Measurements from ENCODE around the gene MAP2K3.
"Not testable (repeated sequence)": the region's sequence is repeated elsewhere in the genome, so short reads cannot be mapped to it uniquely, and the experiment has no call there.

The MAP2K3 gene

GRCh38 chr17:21339011-21339410, 54.5 kb downstream of the MAP2K3 start:
- no peak for DNase-seq

- DNase-seq, result not testable (repeated sequence)
These were observed 55.1 kb downstream of the MAP2K3 start for GRCh38 chr17:21339571-21339970.

GRCh38 chr17:21340407-21340806, 55.9 kb downstream of the MAP2K3 start:
- DNase-seq, result not testable (repeated sequence)

GRCh38 chr17:21341279-21341678, 56.8 kb downstream of the MAP2K3 start:
- DNase-seq, result not testable (repeated sequence)

GRCh38 chr17:21341925-21342540, 57.5 kb downstream of the MAP2K3 start:
- DNase-seq, result not testable (repeated sequence)

GRCh38 chr17:21343061-21343949, 58.8 kb downstream of the MAP2K3 start:
- DNase-seq, result not testable (repeated sequence)

- not testable (repeated sequence) for DNase-seq
These were observed 60.3 kb downstream of the MAP2K3 start for GRCh38 chr17:21344801-21345200.

- DNase-seq, result no peak
These were observed 60.7 kb downstream of the MAP2K3 start for GRCh38 chr17:21345236-21345635.

GRCh38 chr17:21346107-21346506, 61.6 kb downstream of the MAP2K3 start:
- DNase-seq, result not testable (repeated sequence)

- DNase-seq, result not testable (repeated sequence)
These were observed 62.2 kb downstream of the MAP2K3 start for GRCh38 chr17:21346651-21347250.

GRCh38 chr17:21347660-21348059, 63.1 kb downstream of the MAP2K3 start:
- DNase-seq, result not testable (repeated sequence)

GRCh38 chr17:21348081-21348925, 63.8 kb downstream of the MAP2K3 start:
- DNase-seq, result not testable (repeated sequence)

GRCh38 chr17:21348926-21349261, 64.4 kb downstream of the MAP2K3 start:
- DNase-seq, result not testable (repeated sequence)

GRCh38 chr17:21349358-21350050, 65.0 kb downstream of the MAP2K3 start:
- DNase-seq, result not testable (repeated sequence)

- not testable (repeated sequence) for DNase-seq
These were observed 66.0 kb downstream of the MAP2K3 start for GRCh38 chr17:21350495-21350894.

GRCh38 chr17:21351366-21352065, 67.0 kb downstream of the MAP2K3 start:
- DNase-seq, result no peak

- no peak for DNase-seq
These were observed 67.9 kb downstream of the MAP2K3 start for GRCh38 chr17:21352221-21352980.

- DNase-seq, result no peak
These were observed 68.4 kb downstream of the MAP2K3 start for GRCh38 chr17:21352981-21353265.

GRCh38 chr17:21353326-21354010, 69.0 kb downstream of the MAP2K3 start:
- no peak for DNase-seq

GRCh38 chr17:21354796-21355385, 70.4 kb downstream of the MAP2K3 start:
- DNase-seq, result no peak
